ENCODE data around the gene LDHD. TPM values are rescaled to one million over a fixed set of nuclear protein-coding genes. Genes with fewer than 3 reads are reported as not detected.

LDHD gene
- total RNA-seq, 2 donors from 2014 or later = 0.19 to 1.1 TPM

DNA sequence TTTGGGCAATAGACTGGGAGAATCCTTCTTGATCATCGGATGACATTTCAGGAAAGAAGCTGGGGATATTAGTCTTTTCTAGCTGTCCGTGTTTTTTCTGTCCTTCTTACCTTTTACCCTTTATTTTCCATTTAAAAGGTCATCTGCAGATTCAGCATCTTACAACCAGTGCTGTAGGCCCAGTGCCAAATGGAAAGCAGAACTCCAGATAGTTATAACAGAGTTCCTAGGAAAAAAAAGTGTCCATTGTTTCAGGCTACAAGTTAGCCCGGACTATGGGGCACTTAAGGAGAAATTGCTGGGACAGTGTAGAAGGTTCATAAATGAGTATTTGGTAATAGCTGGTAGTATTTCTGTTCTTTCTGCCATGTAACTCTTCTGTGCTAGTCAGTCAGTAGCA, 28.4 kb downstream of the LDHD start:
- Mint-ChIP-seq H3K9me3 (peaks cover 3% of the 10 kb centered on the region), H3K36me3 (peaks cover 6% of the 10 kb centered on the region), H3K27me3 (no peaks in the 10 kb centered on the region), H3K27ac (peak overlapping the region; percentile 18 to 58), H3K4me1 (ENCODE audit: low read depth in 2 of 2) (peaks cover 39 to 41% of the 10 kb centered on the region in 2 donors), H3K4me3 (no peak overlapping the region)
- DNase-seq (ENCODE audit: low spot score) (no peak), ATAC-seq (no peak)

DNA sequence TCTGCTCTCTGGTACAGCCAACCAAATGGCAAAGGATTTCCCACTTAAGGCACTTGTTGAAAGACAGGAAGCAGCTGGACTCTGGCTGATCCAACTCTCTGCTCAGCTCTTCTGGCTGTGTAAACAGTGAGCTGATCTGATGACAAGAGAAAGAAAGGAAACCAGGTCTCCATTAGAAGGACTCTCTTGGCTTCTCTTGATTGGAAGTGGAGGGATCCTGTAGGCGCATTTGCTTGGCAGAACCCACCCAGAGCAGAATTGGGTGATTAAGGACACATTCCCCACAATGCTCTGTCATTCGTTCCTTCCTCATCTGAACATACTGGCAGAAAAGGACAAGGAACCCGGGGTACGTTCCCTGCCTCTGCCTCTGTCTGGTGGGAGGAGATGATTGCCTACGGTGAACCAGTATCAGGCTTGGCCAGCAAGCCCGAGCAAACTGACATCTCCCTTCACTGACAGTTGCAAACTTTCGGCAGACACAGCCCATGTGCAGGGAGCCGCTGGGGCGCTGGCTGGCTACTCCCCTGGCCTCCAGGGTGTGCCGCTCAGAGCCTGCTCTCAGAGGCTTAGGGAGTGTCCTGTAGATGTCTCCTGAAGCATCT, 29.1 kb downstream of the LDHD start:
- Mint-ChIP-seq H3K4me3 (no peak overlapping the region), H3K27me3 (no peaks in the 10 kb centered on the region)

DNA sequence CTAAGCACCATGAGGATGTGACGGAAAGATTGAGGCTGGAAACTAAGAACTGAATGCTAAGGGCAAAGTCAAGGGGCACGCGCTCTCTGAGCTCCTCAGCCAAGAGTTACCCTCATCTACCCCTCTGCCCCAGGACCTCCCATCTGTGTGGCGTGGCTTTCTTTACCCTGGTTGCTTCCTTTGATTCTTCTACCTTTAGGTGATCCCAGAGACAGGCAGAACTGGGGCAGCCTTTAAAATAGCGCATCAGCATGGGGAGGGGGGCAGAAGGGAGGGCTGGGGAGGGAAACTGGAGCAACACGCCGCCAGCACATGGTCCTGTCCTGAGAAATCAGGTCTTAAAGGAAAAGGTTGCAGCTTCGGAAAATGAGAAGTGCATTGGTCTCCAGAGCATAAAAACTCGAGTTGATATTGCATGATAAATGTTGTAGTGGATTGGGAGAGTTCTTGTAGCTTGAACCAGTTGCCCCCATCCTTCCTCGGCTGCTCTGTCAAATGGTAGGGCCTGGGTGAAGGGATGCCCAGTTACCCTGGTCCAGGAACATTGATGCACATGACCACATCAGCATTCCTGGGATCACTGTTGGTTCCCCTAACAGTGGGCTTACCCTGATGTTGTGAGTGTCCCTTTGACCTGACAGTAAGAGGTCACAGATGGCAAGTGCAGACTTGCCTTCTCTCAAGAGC, 29.7 kb downstream of the LDHD start:
- peaks cover 39 to 44% of the 10 kb centered on the region in 2 donors for H3K4me1 Mint-ChIP-seq (ENCODE audit: low read depth in 2 of 2)
- no peaks in the 10 kb centered on the region for H3K27me3 Mint-ChIP-seq
- peaks cover 6% of the 10 kb centered on the region for H3K36me3 Mint-ChIP-seq
- H3K27ac Mint-ChIP-seq = peak overlapping the region; percentile 41 to 83
- ATAC-seq (no peak), DNase-seq (ENCODE audit: low spot score) (no peak)
- H3K9me3 Mint-ChIP-seq = peaks cover 3% of the 10 kb centered on the region
- H3K4me3 Mint-ChIP-seq = no peak overlapping the region

More for the DNA sequence above, 29.1 kb downstream of the LDHD start:
- ATAC-seq = no peak
- peak overlapping the region; percentile 18 to 58 for H3K27ac Mint-ChIP-seq
- H3K36me3 Mint-ChIP-seq = peaks cover 6% of the 10 kb centered on the region
- H3K9me3 Mint-ChIP-seq = peaks cover 3% of the 10 kb centered on the region
- DNase-seq (ENCODE audit: low spot score) = no peak
- H3K4me1 Mint-ChIP-seq (ENCODE audit: low read depth in 2 of 2) = peaks cover 39 to 45% of the 10 kb centered on the region in 2 donors

DNA sequence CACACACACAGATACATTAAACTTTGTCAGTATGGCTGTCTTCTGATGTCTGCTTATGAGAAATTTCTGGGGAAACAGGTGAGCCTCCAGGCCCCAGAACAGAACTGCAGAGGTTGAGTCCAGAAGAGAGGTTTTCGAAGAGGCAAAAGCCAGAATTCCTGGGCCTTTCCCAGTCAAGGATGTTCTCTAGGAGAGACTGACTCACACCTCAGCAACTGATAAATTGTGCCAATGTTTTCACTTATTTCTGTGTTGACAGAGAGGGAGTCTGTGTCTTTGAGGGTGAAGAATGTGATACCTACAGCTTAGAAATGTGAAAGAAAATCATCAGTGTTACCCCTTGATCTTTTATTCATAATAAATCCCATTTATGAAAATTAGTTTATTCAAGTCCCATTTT, 30.3 kb downstream of the LDHD start:
- Mint-ChIP-seq H3K27ac (peak overlapping the region; percentile 41 to 83), H3K36me3 (peaks cover 6% of the 10 kb centered on the region), H3K9me3 (peaks cover 3% of the 10 kb centered on the region), H3K27me3 (no peaks in the 10 kb centered on the region), H3K4me1 (ENCODE audit: low read depth in 2 of 2) (peaks cover 43 to 49% of the 10 kb centered on the region in 2 donors), H3K4me3 (no peak overlapping the region)
- ATAC-seq (no peak), DNase-seq (ENCODE audit: low spot score) (no peak)

DNA sequence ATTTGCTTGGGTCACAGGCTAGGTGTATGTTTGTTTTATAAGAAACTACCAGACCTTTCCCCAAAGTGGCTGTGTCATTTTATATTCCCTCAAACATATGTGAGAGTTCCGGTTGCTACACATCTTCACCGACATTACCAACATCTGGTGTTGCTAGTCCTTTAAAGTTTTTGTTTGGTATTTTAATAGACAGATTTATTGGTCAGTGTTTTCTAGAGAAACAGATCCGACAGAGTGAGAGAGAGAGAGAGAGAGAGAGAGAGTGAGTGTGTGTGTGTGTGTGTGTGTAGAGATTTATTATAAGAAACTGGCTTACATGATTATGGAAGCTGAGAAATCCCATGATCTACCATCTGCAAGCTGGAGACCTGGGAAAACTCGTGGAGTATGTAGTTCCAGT, 31.0 kb downstream of the LDHD start:
- Mint-ChIP-seq H3K36me3 (peaks cover 6% of the 10 kb centered on the region), H3K4me1 (ENCODE audit: low read depth in 2 of 2) (peaks cover 45 to 50% of the 10 kb centered on the region in 2 donors), H3K27ac (peak overlapping the region; percentile 41 to 83), H3K4me3 (no peak overlapping the region), H3K27me3 (no peaks in the 10 kb centered on the region), H3K9me3 (peaks cover 3% of the 10 kb centered on the region)
- ATAC-seq (no peak), DNase-seq (ENCODE audit: low spot score) (no peak)

DNA sequence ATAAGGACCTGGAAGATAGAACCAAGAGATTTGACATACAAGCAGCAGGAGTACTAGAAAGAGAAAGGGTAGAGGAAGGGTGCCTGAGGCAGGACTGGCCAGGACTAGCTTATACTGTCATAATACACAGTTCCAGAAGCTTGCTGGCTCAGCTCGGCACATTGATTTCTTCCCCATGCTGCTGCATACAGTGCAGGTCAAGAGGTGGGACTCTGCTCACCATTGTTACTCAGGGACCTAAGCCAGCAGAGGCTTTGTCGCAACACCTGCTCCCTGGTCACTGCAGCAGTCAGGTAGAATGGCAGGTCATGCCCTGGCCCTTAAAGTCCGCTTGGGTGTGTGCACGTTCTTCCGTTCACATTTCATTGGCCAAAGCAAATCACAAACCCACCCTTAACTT, 32.8 kb downstream of the LDHD start:
- no peak for ATAC-seq
- no peak overlapping the region for H3K4me3 Mint-ChIP-seq
- no peaks in the 10 kb centered on the region for H3K27me3 Mint-ChIP-seq
- peaks cover 10% of the 10 kb centered on the region for H3K36me3 Mint-ChIP-seq
- DNase-seq (ENCODE audit: low spot score) = no peak
- H3K9me3 Mint-ChIP-seq = peaks cover 3% of the 10 kb centered on the region
- peaks cover 43 to 46% of the 10 kb centered on the region in 2 donors for H3K4me1 Mint-ChIP-seq (ENCODE audit: low read depth in 2 of 2)
- peak overlapping the region; percentile 41 to 64 for H3K27ac Mint-ChIP-seq

DNA sequence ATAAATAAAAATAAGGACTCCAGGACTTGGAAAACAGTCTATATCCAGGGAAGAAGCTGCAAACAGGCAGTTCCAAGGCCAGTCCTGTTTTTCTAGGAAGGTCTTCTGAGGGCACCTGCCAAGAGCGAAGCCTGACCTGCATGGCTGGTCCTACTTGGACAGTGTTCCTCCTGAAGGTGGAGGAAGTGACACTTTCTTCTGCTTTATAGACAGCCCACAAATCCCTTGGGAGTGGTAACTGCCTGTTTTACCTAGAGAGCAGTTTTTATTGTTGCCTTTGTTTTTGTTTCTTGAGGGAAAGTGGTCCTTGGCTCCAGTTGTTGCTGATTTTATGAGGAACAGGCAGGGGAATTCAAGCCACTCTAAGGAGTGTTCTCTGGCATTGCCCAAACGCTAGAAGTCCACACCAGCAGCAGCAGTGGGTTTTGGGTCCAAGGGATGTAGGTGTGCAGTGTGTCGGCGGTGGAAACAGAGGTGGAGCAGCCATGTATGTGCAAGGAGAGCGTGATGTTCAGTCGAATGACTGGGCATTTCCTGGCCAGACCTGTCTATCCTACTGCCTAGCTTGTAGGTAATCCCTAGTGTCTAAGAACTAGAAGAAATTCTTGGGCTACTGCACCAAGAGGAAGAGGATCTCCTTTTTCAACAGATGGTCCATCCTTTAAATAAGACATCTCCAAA, 35.3 kb downstream of the LDHD start:
- Mint-ChIP-seq H3K36me3 (peaks cover 20% of the 10 kb centered on the region), H3K4me1 (ENCODE audit: low read depth in 2 of 2) (peaks cover 61% of the 10 kb centered on the region in 2 donors), H3K4me3 (no peak overlapping the region), H3K9me3 (peaks cover 7% of the 10 kb centered on the region), H3K27me3 (no peaks in the 10 kb centered on the region), H3K27ac (peak overlapping the region; percentile 5 to 80)
- ATAC-seq (no peak), DNase-seq (ENCODE audit: low spot score) (no peak)

DNA sequence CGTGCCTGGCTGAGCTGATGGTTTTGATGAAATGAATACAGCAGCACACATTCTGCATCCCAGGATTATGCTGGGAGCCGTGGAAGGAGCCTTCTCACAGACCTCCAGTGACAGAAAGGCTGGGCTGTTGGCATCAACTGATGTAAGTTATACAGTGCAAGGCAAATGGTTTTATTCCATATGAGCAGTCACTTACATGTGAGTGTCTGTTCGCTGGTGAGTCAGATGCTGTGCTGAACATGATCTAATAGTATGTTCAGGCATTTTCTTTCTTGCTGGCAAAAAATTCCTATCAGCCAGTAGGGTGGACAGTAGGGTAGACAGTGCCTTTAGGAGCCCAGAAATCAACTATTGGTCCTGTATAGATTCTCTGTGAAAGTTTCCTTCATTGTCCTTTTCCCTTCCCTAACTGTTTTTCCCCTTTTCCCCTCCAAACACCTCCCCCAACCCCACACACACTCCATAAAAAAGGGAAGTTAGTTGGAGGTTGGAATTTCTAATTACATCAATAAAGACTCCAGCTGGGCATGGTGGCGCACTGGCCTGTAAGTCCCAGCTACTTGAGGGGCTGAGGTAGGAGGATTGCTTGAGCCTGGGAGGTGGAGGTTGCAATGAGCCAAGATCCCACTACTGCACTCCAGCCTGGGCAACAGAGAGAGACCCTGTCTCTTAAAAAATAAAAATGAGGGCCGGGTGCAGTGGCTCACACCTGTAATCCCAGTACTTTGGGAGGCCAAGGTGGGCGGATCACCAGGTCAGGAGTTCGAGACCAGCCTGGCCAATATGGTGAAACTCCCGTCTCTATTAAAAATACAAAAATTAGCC, 36.2 kb downstream of the LDHD start:
- no peak for ATAC-seq
- Mint-ChIP-seq H3K9me3 (peaks cover 7% of the 10 kb centered on the region), H3K27me3 (no peaks in the 10 kb centered on the region), H3K4me1 (ENCODE audit: low read depth in 2 of 2) (peaks cover 62 to 66% of the 10 kb centered on the region in 2 donors), H3K36me3 (peaks cover 21% of the 10 kb centered on the region), H3K4me3 (peak overlapping the region; percentile 11), H3K27ac (peak overlapping the region; percentile 98)
- DNase-seq (ENCODE audit: low spot score) = no peak

DNA sequence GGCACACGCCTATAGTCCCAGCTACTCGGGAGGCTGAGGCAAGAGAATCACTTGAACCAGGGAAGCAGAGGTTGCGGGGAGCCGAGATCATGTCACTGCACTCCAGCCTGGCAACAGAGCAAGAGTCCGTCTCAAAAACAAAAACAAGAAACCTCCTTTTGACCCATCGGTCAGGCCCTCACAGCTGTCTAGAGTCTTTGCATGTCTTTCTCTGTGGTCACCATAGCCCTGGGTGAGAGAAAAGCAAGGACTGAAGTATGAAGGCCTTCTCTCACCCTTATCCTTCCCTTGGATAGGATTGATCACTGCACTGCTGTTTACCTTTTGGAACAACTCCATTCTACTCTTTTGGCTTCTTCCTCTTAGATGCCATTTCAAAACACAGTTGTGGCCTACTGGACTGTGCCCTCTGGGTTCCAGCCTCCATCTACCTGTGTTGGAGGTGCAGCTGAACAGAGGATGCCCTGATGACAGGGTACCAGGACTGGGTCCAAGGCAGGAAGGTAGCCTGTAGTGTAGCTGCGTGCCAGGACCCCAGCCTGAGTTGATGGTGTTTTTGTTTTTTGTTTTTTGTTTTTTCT, 37.1 kb downstream of the LDHD start:
- H3K27ac Mint-ChIP-seq = peak overlapping the region; percentile 98
- peaks cover 60 to 62% of the 10 kb centered on the region in 2 donors for H3K4me1 Mint-ChIP-seq (ENCODE audit: low read depth in 2 of 2)
- H3K36me3 Mint-ChIP-seq = peaks cover 19% of the 10 kb centered on the region
- no peak overlapping the region for H3K4me3 Mint-ChIP-seq
- no peaks in the 10 kb centered on the region for H3K27me3 Mint-ChIP-seq
- ATAC-seq = no peak
- no peak for DNase-seq (ENCODE audit: low spot score)
- peaks cover 7% of the 10 kb centered on the region for H3K9me3 Mint-ChIP-seq

DNA sequence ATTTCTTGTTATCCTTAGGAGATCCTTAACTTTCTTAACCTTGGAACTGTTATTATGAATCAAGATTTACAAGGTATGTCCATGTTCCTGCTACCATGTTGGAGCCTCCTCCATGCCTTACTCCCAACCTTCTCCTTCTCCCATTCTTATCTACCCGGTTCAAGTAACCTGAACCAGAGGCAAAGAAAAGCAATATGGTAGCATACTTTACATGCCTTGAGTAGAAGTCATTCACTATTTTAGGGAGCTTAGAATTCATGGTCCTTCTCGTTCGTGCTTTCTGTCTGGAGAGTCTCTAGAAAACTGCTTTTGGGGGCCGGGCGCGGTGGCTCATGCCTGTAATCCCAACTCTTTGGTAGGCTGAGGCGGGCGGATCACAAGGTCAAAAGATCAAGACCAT, 37.7 kb downstream of the LDHD start:
- Mint-ChIP-seq H3K27ac (peak overlapping the region; percentile 98), H3K9me3 (peaks cover 7% of the 10 kb centered on the region), H3K27me3 (no peaks in the 10 kb centered on the region), H3K4me3 (peak overlapping the region; percentile 66), H3K4me1 (ENCODE audit: low read depth in 2 of 2) (peaks cover 62 to 63% of the 10 kb centered on the region in 2 donors), H3K36me3 (peaks cover 19% of the 10 kb centered on the region)
- ATAC-seq = no peak
- DNase-seq (ENCODE audit: low spot score) = no peak

DNA sequence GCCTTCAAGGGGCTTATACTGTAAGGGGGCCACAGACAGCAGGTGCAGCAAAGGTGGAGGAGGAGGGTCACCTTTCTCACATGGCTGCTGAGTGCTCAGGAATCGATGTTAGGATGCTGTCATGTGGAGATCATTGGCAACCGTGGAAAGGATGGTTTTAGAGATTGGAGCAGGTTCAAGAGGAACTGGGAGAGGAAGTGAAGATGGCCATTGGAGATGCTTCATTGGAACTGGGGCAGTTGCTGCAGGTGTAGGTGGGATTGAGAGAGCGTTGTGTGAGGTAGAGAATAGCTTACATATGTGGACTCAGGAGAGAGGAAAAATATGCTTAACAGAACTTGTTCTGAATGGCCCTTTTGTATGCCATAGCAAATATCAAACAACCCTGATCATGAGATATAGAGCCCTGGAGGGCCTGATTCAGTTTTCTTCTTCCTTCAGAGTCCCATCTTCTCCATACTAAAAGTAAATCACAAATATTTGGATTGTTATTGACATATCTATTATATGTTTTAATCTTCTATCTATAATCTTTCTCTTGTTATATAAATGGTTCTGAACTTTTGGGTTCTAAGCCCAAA, 40.8 kb downstream of the LDHD start:
- no peak for DNase-seq (ENCODE audit: low spot score)
- peaks cover 7% of the 10 kb centered on the region for H3K9me3 Mint-ChIP-seq
- peak overlapping the region; percentile 96 for H3K4me3 Mint-ChIP-seq
- H3K36me3 Mint-ChIP-seq = peaks cover 19% of the 10 kb centered on the region
- H3K27ac Mint-ChIP-seq = peak overlapping the region; percentile 98
- no peaks in the 10 kb centered on the region for H3K27me3 Mint-ChIP-seq
- peaks cover 61 to 65% of the 10 kb centered on the region in 2 donors for H3K4me1 Mint-ChIP-seq (ENCODE audit: low read depth in 2 of 2)
- no peak for ATAC-seq

DNA sequence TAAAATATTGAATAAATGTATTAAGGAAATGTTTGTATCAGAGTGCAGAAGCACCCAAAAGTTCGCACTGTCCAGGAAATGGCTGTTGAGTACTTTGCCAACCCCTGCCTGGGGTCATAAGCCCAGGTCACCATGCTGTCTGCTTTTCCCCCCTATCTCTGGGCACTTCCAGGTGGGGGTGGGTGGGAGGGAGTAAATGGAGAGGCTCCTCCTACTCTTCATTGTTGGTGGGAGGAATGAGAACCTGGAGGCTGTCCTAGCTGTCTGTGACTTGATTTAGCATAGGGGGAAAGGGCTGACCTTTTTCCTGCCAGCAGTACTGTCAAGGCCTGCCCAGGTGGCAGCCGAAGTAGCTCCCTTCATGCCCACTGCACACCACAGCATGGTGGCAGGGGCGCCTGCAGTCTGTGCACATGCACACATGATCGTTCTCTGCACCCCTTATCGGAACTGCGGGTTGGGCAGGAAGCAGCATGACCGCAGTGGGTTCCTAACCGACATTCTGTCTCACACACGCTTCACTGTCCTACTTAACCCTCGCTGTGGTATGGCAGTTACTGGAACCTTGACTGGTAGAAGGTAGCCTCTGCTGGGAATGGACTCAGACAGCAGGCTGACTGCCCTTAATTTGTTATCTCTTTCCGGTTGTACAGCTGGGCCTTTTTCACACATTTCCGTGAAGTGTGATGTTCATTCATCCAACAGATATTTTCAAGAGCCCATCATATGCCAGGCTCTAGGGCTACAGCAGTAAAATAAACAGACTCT, 41.5 kb downstream of the LDHD start:
- Mint-ChIP-seq H3K4me1 (ENCODE audit: low read depth in 2 of 2) (peaks cover 68 to 69% of the 10 kb centered on the region in 2 donors), H3K9me3 (peaks cover 7% of the 10 kb centered on the region), H3K27ac (peak overlapping the region; percentile 98), H3K27me3 (no peaks in the 10 kb centered on the region), H3K4me3 (peak overlapping the region; percentile 96), H3K36me3 (peaks cover 20% of the 10 kb centered on the region)
- peak; percentile 92 for DNase-seq (ENCODE audit: low spot score)
- peak; percentile 97 to 98 for ATAC-seq
